ENCODE measurements around the gene CSMD2. TPM values are rescaled to one million over a fixed set of nuclear protein-coding genes. Genes with fewer than 3 reads are reported as not detected.

CSMD2 gene
- total RNA-seq, 2 experiments from 2014 or later: not detected

- H3K27me3 Mint-ChIP-seq: no peaks in the 10 kb centered on the region
- peaks cover 74% of the 10 kb centered on the region for H3K36me3 Mint-ChIP-seq
- intact Hi-C loops (cut with micrococcal nuclease): no loop called here
- no peaks in the 10 kb centered on the region for H3K4me1 Mint-ChIP-seq (ENCODE audit: low read depth)
- no peak for DNase-seq
- no peak overlapping the region for H3K4me3 Mint-ChIP-seq
- CTCF ChIA-PET: no interaction called here
- no peak overlapping the region for H3K27ac Mint-ChIP-seq
- POLR2A ChIA-PET: no interaction called here
- peaks cover 24% of the 10 kb centered on the region for H3K9me3 Mint-ChIP-seq
Measured at GRCh38 chr1:33488624-33489023, 676.4 kb downstream of the CSMD2 start.

GRCh38 chr1:33482412-33482811 lies 682.6 kb downstream of the CSMD2 start:
- H3K4me3 Mint-ChIP-seq: no peak overlapping the region
- H3K4me1 Mint-ChIP-seq (ENCODE audit: low read depth): no peaks in the 10 kb centered on the region
- peaks cover 15% of the 10 kb centered on the region for H3K9me3 Mint-ChIP-seq
- peaks cover 33% of the 10 kb centered on the region for H3K36me3 Mint-ChIP-seq
- intact Hi-C loops (cut with micrococcal nuclease): no loop called here
- ChIA-PET CTCF (no interaction called here), POLR2A (interaction anchor here (0.6 kb wide), 1 partner anchor 11 kb away, joined by 3 read pairs; no protein-coding TSS in a partner anchor)
- no peaks in the 10 kb centered on the region for H3K27me3 Mint-ChIP-seq
- no peak for DNase-seq
- H3K27ac Mint-ChIP-seq: no peak overlapping the region

- intact Hi-C loops (cut with micrococcal nuclease): no loop called here
- DNase-seq: no peak
- H3K4me1 Mint-ChIP-seq (ENCODE audit: low read depth): peaks cover 8% of the 10 kb centered on the region
- H3K9me3 Mint-ChIP-seq: no peaks in the 10 kb centered on the region
- ChIA-PET POLR2A (no interaction called here), CTCF (interaction anchor here (1.0 kb wide), 1 partner anchor 155 kb away, joined by 4 read pairs; no protein-coding TSS in a partner anchor)
- no peak overlapping the region for H3K4me3 Mint-ChIP-seq
- no peak overlapping the region for H3K27ac Mint-ChIP-seq
- H3K36me3 Mint-ChIP-seq: peaks cover 2% of the 10 kb centered on the region
- H3K27me3 Mint-ChIP-seq: no peaks in the 10 kb centered on the region
Measured at GRCh38 chr1:33477451-33477850, 687.6 kb downstream of the CSMD2 start.

- no peak for DNase-seq
- intact Hi-C loops (cut with micrococcal nuclease): loop anchor here (2.0 to 5.0 kb wide), 4 partner anchors 107 to 375 kb away; no protein-coding TSS in a partner anchor
- Mint-ChIP-seq H3K27ac (no peak overlapping the region), H3K36me3 (no peaks in the 10 kb centered on the region), H3K27me3 (no peaks in the 10 kb centered on the region), H3K4me3 (no peak overlapping the region), H3K9me3 (no peaks in the 10 kb centered on the region), H3K4me1 (ENCODE audit: low read depth) (peaks cover 27% of the 10 kb centered on the region)
- ChIA-PET CTCF (interaction anchor here (8.2 kb wide), 1 partner anchor 180 kb away, joined by 97 read pairs; no protein-coding TSS in a partner anchor), POLR2A (no interaction called here)
Measured at GRCh38 chr1:33473900-33474299, 691.1 kb downstream of the CSMD2 start.

- ChIA-PET CTCF (interaction anchor here (1.1 to 8.2 kb wide), 12 partner anchors 8 to 596 kb away, joined by 4 to 97 read pairs (median 7); no protein-coding TSS in a partner anchor), POLR2A (interaction anchor here (1.2 kb wide), 1 partner anchor 122 kb away, joined by 4 read pairs; no protein-coding TSS in a partner anchor)
- H3K36me3 Mint-ChIP-seq: no peaks in the 10 kb centered on the region
- peak within 1 kb of the TSS; percentile 83 for H3K4me3 Mint-ChIP-seq
- H3K27ac Mint-ChIP-seq: peak within 1 kb of the TSS; percentile 77
- DNase-seq: peak; percentile 95
- intact Hi-C loops (cut with micrococcal nuclease): loop anchor here (1.0 to 5.0 kb wide), 5 partner anchors 41 to 374 kb away; partner anchors contain the start of gene PHC2
- H3K9me3 Mint-ChIP-seq: no peaks in the 10 kb centered on the region
- H3K27me3 Mint-ChIP-seq: no peaks in the 10 kb centered on the region
- H3K4me1 Mint-ChIP-seq (ENCODE audit: low read depth): peaks cover 27% of the 10 kb centered on the region
Measured at GRCh38 chr1:33472269-33472980, 692.6 kb downstream of the CSMD2 start, which contains the start of gene ZSCAN20. Gene ZSCAN20, plus strand, starts transcription at chr1:33472645. Its CDS starts 6,644 bp downstream, at chr1:33479289.

GRCh38 chr1:33471416-33471815 lies 693.6 kb downstream of the CSMD2 start:
- POLR2A ChIA-PET: no interaction called here
- intact Hi-C loops (cut with micrococcal nuclease): loop anchor here (5.0 kb wide), 1 partner anchor 104 kb away; no protein-coding TSS in a partner anchor
- Mint-ChIP-seq H3K4me1 (ENCODE audit: low read depth) (peaks cover 27% of the 10 kb centered on the region), H3K4me3 (no peak overlapping the region), H3K9me3 (no peaks in the 10 kb centered on the region), H3K27ac (peak overlapping the region; percentile 35), H3K27me3 (no peaks in the 10 kb centered on the region), H3K36me3 (no peaks in the 10 kb centered on the region)
- no peak for DNase-seq
- CTCF ChIA-PET: interaction anchor here (0.6 to 8.2 kb wide), 24 partner anchors 9 to 1271 kb away, joined by 3 to 97 read pairs (median 4); no protein-coding TSS in a partner anchor

- ChIA-PET POLR2A (no interaction called here), CTCF (interaction anchor here (0.8 to 8.2 kb wide), 21 partner anchors 10 to 373 kb away, joined by 3 to 97 read pairs (median 4); no protein-coding TSS in a partner anchor)
- peak; percentile 76 for DNase-seq
- H3K27ac Mint-ChIP-seq: no peak overlapping the region
- intact Hi-C loops (cut with micrococcal nuclease): loop anchor here (1.0 to 5.0 kb wide), 2 partner anchors 103 to 175 kb away; no protein-coding TSS in a partner anchor
- H3K36me3 Mint-ChIP-seq: no peaks in the 10 kb centered on the region
- no peaks in the 10 kb centered on the region for H3K9me3 Mint-ChIP-seq
- H3K4me3 Mint-ChIP-seq: no peak overlapping the region
- H3K4me1 Mint-ChIP-seq (ENCODE audit: low read depth): peaks cover 27% of the 10 kb centered on the region
- no peaks in the 10 kb centered on the region for H3K27me3 Mint-ChIP-seq
Measured at GRCh38 chr1:33470495-33471012, 694.5 kb downstream of the CSMD2 start.

GRCh38 chr1:33469691-33470090 lies 695.3 kb downstream of the CSMD2 start:
- POLR2A ChIA-PET: no interaction called here
- no peaks in the 10 kb centered on the region for H3K27me3 Mint-ChIP-seq
- CTCF ChIA-PET: interaction anchor here (0.8 to 8.2 kb wide), 4 partner anchors 9 to 175 kb away, joined by 3 to 97 read pairs (median 4); no protein-coding TSS in a partner anchor

GRCh38 chr1:33468967-33469366 lies 696.1 kb downstream of the CSMD2 start:
- ChIA-PET CTCF (interaction anchor here (1.0 to 8.2 kb wide), 3 partner anchors 9 to 175 kb away, joined by 3 to 97 read pairs (median 7); no protein-coding TSS in a partner anchor), POLR2A (no interaction called here)
- H3K4me3 Mint-ChIP-seq: no peak overlapping the region
- intact Hi-C loops (cut with micrococcal nuclease): no loop called here
- H3K27ac Mint-ChIP-seq: no peak overlapping the region
- DNase-seq: no peak
- no peaks in the 10 kb centered on the region for H3K36me3 Mint-ChIP-seq
- H3K9me3 Mint-ChIP-seq: no peaks in the 10 kb centered on the region
- H3K27me3 Mint-ChIP-seq: no peaks in the 10 kb centered on the region
- H3K4me1 Mint-ChIP-seq (ENCODE audit: low read depth): peaks cover 27% of the 10 kb centered on the region

More at GRCh38 chr1:33469691-33470090, 695.3 kb downstream of the CSMD2 start:
- no peaks in the 10 kb centered on the region for H3K9me3 Mint-ChIP-seq
- DNase-seq: no peak
- H3K36me3 Mint-ChIP-seq: no peaks in the 10 kb centered on the region
- no peak overlapping the region for H3K4me3 Mint-ChIP-seq
- intact Hi-C loops (cut with micrococcal nuclease): loop anchor here (1.0 to 5.0 kb wide), 2 partner anchors 102 to 174 kb away; no protein-coding TSS in a partner anchor
- H3K4me1 Mint-ChIP-seq (ENCODE audit: low read depth): peaks cover 27% of the 10 kb centered on the region
- no peak overlapping the region for H3K27ac Mint-ChIP-seq

GRCh38 chr1:33468531-33468930 lies 696.5 kb downstream of the CSMD2 start:
- ChIA-PET POLR2A (no interaction called here), CTCF (interaction anchor here (1.0 to 8.2 kb wide), 3 partner anchors 10 to 174 kb away, joined by 3 to 97 read pairs (median 7); no protein-coding TSS in a partner anchor)
- no peaks in the 10 kb centered on the region for H3K27me3 Mint-ChIP-seq
- intact Hi-C loops (cut with micrococcal nuclease): no loop called here
- H3K4me3 Mint-ChIP-seq: no peak overlapping the region
- no peak overlapping the region for H3K27ac Mint-ChIP-seq
- H3K36me3 Mint-ChIP-seq: no peaks in the 10 kb centered on the region
- H3K9me3 Mint-ChIP-seq: no peaks in the 10 kb centered on the region
- H3K4me1 Mint-ChIP-seq (ENCODE audit: low read depth): peaks cover 25% of the 10 kb centered on the region
- DNase-seq: no peak

GRCh38 chr1:33468011-33468410 lies 697.0 kb downstream of the CSMD2 start:
- Mint-ChIP-seq H3K9me3 (no peaks in the 10 kb centered on the region), H3K27me3 (no peaks in the 10 kb centered on the region), H3K4me3 (no peak overlapping the region), H3K27ac (no peak overlapping the region), H3K4me1 (ENCODE audit: low read depth) (peaks cover 20% of the 10 kb centered on the region), H3K36me3 (no peaks in the 10 kb centered on the region)
- intact Hi-C loops (cut with micrococcal nuclease): no loop called here
- POLR2A ChIA-PET: no interaction called here
- CTCF ChIA-PET: interaction anchor here (1.0 to 8.2 kb wide), 3 partner anchors 10 to 174 kb away, joined by 3 to 97 read pairs (median 7); no protein-coding TSS in a partner anchor
- no peak for DNase-seq

- intact Hi-C loops (cut with micrococcal nuclease): no loop called here
- H3K27me3 Mint-ChIP-seq: no peaks in the 10 kb centered on the region
- H3K27ac Mint-ChIP-seq: no peak overlapping the region
- peaks cover 6% of the 10 kb centered on the region for H3K4me1 Mint-ChIP-seq (ENCODE audit: low read depth)
- ChIA-PET POLR2A (no interaction called here), CTCF (interaction anchor here (1.2 kb wide), 1 partner anchor 169 kb away, joined by 3 read pairs; no protein-coding TSS in a partner anchor)
- H3K4me3 Mint-ChIP-seq: no peak overlapping the region
- no peaks in the 10 kb centered on the region for H3K9me3 Mint-ChIP-seq
- no peak for DNase-seq
- no peaks in the 10 kb centered on the region for H3K36me3 Mint-ChIP-seq
Measured at GRCh38 chr1:33466159-33466558, 698.9 kb downstream of the CSMD2 start.

Data from activated CD4-positive, alpha-beta memory T cell treated with anti-CD3 and anti-CD28 coated beads for 36 hours (primary cell).